GM18508 (cell line): ENCODE results near the gene LPP.

Experiments
- ATAC-seq: cut with Tn5 transposase; IDR thresholded peaks from one replicate; pipeline ENCODE4 v1.9.1; 2021; ENCODE audit warnings: moderate number of reproducible peaks; ENCODE audit not compliant: insufficient read depth, unreplicated experiment

Gene LPP

GRCh38 chr3:188518835-188519452, 365.0 kb downstream of the LPP start:
- ATAC-seq: no peak

- ATAC-seq: no peak
Measured at GRCh38 chr3:188520466-188520865, 366.5 kb downstream of the LPP start.

- no peak for ATAC-seq
Measured at GRCh38 chr3:188522115-188522514, 368.2 kb downstream of the LPP start.

- no peak for ATAC-seq
Measured at GRCh38 chr3:188523291-188523690, 369.3 kb downstream of the LPP start.

GRCh38 chr3:188524052-188524451, 370.1 kb downstream of the LPP start:
- no peak for ATAC-seq

- ATAC-seq: no peak
Measured at GRCh38 chr3:188526057-188526456, 372.1 kb downstream of the LPP start.

GRCh38 chr3:188527389-188527788, 373.4 kb downstream of the LPP start:
- ATAC-seq: no peak

GRCh38 chr3:188528396-188528795, 374.4 kb downstream of the LPP start:
- ATAC-seq: no peak

GRCh38 chr3:188529228-188529627, 375.3 kb downstream of the LPP start:
- ATAC-seq: no peak

- no peak for ATAC-seq
Measured at GRCh38 chr3:188530226-188530625, 376.3 kb downstream of the LPP start.

- ATAC-seq: no peak
Measured at GRCh38 chr3:188531210-188531609, 377.3 kb downstream of the LPP start.

GRCh38 chr3:188533172-188533571, 379.2 kb downstream of the LPP start:
- no peak for ATAC-seq

GRCh38 chr3:188533612-188534357, 379.8 kb downstream of the LPP start:
- no peak for ATAC-seq

- ATAC-seq: no peak
Measured at GRCh38 chr3:188534633-188535032, 380.7 kb downstream of the LPP start.

GRCh38 chr3:188537606-188538005, 383.6 kb downstream of the LPP start:
- no peak for ATAC-seq

- no peak for ATAC-seq
Measured at GRCh38 chr3:188539037-188539436, 385.1 kb downstream of the LPP start.

- no peak for ATAC-seq
Measured at GRCh38 chr3:188539631-188540194, 385.8 kb downstream of the LPP start.

GRCh38 chr3:188542196-188542595, 388.2 kb downstream of the LPP start:
- no peak for ATAC-seq

- ATAC-seq: no peak
Measured at GRCh38 chr3:188544012-188544411, 390.1 kb downstream of the LPP start.

GRCh38 chr3:188546835-188547670, 393.1 kb downstream of the LPP start:
- no peak for ATAC-seq

GRCh38 chr3:188553569-188553968, 399.6 kb downstream of the LPP start:
- ATAC-seq: no peak
